SH-SY5Y (cell line): ENCODE measurements around the gene SIRPA.

Experiments used
- GATA2 ChIP-seq: IDR thresholded peaks from 2 replicates; pipeline ENCODE4 v1.6.1; 2011; ENCODE audit warnings: mild to moderate bottlenecking, low read depth, low read length
- GATA3 ChIP-seq: IDR thresholded peaks from 2 replicates; pipeline ENCODE4 v1.6.1; 2011; ENCODE audit warnings: low read depth, mild to moderate bottlenecking, low read length, moderate library complexity

DNA sequence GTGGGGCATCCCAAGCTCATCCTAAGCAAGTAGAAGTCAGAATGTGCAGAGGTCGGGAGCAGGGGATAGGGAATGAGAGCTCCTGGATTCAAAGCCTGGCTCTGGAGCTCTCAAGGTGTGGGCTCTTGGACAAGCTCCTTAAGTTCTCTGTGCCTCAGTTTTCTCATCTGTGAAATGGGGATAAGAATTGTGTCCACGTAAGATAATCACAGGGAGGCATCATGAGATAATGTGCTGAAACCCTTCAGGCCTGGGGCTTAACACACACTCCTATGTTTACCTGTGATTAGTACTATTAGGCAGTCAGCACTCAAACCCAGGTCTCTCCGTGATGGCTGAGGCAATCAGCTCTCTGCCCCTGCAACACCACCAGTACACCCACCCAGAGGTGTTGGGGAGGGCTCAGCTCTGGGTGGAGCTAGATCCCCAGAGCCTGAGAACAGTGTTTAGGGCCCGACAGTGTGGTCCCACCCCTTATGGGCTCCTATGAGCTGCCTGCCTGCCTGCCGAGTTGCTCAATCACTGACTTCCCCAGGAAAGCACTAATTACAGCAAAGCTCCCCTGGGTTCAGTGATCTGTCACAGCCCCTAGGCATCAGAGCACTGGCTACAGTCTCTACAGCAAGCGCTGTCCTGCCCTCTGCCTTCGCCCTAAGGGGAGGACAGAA lies 6.3 kb upstream of the SIRPA start:
- no peak for TF ChIP-seq GATA2
- no peak for TF ChIP-seq GATA3
